Lower leg skin (tissue), 3 donors: ENCODE measurements around the gene CTBP2.

Experiments
- CTCF ChIP-seq, 3 donors: fragments of 450-650 bp; IDR thresholded peaks; one replicate each; pipeline ENCODE4 v1.5.1; 2016; ENCODE audit warnings: antibody characterized with exemption in 3 of 3, mild to moderate bottlenecking in 3 of 3, moderate library complexity in 2 of 3
- POLR2A ChIP-seq, 2 donors: fragments of 450-650 bp; IDR thresholded peaks; one replicate each; pipeline ENCODE4 v1.6.1; 2016 to 2017; ENCODE audit warnings: antibody characterized with exemption in 2 of 2, mild to moderate bottlenecking in 1 of 2, moderate library complexity in 1 of 2

DNA sequence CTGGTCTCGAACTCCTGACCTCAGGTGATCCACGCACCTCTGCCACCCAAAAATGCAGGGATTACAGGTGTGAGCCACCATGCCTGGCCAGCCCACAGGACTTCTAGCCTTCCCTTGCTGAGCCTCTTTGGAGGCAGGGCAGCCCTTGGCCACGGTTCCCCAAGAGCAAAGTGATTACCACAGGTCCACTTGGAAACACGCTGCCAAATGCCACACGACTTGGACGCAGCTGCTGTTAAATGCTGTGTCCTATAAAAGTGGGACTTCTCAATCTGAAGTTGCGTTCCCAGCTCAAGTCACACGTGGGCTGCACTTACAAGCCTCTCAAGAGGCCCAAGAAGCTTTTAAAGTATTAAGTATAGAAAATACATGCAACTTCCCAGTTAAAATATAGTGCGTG lies 30.1 kb downstream of the CTBP2 start:
- TF ChIP-seq POLR2A (IDR thresholded peaks at IDR 0.05) (no peak), CTCF (IDR thresholded peaks at IDR 0.05) (no peak)
